Right lobe of liver (tissue), 4 donors: ENCODE results near the gene RAB14.

Source experiments
- POLR2A ChIP-seq: fragments of 450-650 bp; IDR thresholded peaks from one replicate; pipeline ENCODE4 v1.6.1; 2017; ENCODE audit warnings: antibody characterized with exemption, mild to moderate bottlenecking
- TF ChIP-seq, protein P1 (sequence below), 4 donors: fragments of 200-600 bp in 3 of 4; fragments of 450-650 bp in 1 of 4; IDR thresholded peaks; one replicate each; pipeline versions ENCODE4 v1.5.1 to v1.8.0; 2016 to 2022; ENCODE audit warnings: antibody characterized with exemption in 4 of 4, mild to moderate bottlenecking in 2 of 4
- donor health status: DM: no; HTN: no; CAD: no.
- donor health status: DM: no; HTN: no; CAD: no.
- donor health status: DM: no; HTN: yes; CAD: no.

DNA sequence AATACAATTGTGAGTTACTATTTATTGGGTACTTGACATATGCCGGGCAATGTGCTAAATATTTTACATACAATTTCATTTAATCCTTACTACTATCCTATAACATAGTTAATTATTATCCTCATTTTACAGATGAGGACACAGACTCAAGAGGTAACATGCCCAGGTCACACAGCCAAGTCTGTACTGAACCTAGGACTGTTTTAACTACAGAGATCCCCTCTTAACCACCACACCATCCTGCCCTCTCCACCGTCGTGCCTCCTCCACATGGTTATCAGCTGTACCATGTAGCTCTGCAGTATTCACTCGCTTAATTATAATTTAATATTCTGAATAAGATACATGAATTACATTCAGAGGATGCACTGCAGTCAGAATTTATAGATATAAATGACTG is 5.3 kb downstream of the RAB14 start:
- no peak for TF ChIP-seq POLR2A
- TF ChIP-seq, protein P1, sequence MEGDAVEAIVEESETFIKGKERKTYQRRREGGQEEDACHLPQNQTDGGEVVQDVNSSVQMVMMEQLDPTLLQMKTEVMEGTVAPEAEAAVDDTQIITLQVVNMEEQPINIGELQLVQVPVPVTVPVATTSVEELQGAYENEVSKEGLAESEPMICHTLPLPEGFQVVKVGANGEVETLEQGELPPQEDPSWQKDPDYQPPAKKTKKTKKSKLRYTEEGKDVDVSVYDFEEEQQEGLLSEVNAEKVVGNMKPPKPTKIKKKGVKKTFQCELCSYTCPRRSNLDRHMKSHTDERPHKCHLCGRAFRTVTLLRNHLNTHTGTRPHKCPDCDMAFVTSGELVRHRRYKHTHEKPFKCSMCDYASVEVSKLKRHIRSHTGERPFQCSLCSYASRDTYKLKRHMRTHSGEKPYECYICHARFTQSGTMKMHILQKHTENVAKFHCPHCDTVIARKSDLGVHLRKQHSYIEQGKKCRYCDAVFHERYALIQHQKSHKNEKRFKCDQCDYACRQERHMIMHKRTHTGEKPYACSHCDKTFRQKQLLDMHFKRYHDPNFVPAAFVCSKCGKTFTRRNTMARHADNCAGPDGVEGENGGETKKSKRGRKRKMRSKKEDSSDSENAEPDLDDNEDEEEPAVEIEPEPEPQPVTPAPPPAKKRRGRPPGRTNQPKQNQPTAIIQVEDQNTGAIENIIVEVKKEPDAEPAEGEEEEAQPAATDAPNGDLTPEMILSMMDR (IDR thresholded peaks at IDR 0.05), result no peak
